Panc1 (cell line): Measurements from ENCODE around the gene CRISPLD2. TPM values are rescaled to one million over a fixed set of nuclear protein-coding genes. Genes with fewer than 3 reads are reported as not detected.

Experiments
- ATAC-seq: fragments of 200-7000 bp; cut with Tn5 transposase; 2 replicates; pipeline ENCODE4 v1.9.1; 2020; ENCODE audit warnings: mild to moderate bottlenecking, moderate library complexity
- BruUV-seq: library from RNA; stranded (reverse); fragments of 400-500 nt; replicated peaks from 2 replicates; lab custom pipeline; 2021; lab: Mats Ljungman, UMichigan
- CTCF ChIA-PET: fragments of 300-600 bp; sonication (Branson Sonifier 250); formaldehyde crosslinking; loops from one replicate; lab custom pipeline; 2022; ENCODE audit warnings: antibody characterized with exemption; lab: Charles Lee
- POLR2A ChIA-PET: fragments of 300-600 bp; sonication (Branson Sonifier 250); formaldehyde crosslinking; loops from one replicate; lab custom pipeline; 2022; ENCODE audit warnings: antibody characterized with exemption; lab: Charles Lee
- DNase-seq: peaks from one replicate; pipeline ENCODE4 v3.0.0-alpha.2; 2010; ENCODE audit warnings: low read depth, low spot score
- H3K27ac ChIP-seq: 2 replicates; pipeline ENCODE4 v1.5.1; 2011; ENCODE audit warnings: mild to moderate bottlenecking, low read length, inconsistent platforms
- H3K27me3 ChIP-seq: fragments of 200-500 bp; sonication (Bioruptor generic); 2 replicates; pipeline ENCODE4 v1.6.0; 2014; ENCODE audit warnings: low read length, inconsistent platforms; ENCODE audit not compliant: control insufficient read depth, insufficient read depth
- H3K36me3 ChIP-seq: fragments of 200-500 bp; sonication (Bioruptor generic); 2 replicates; pipeline ENCODE4 v1.5.1; 2014; ENCODE audit warnings: inconsistent platforms, mild to moderate bottlenecking, low read length, moderate library complexity; ENCODE audit not compliant: control insufficient read depth, insufficient read depth
- H3K4me1 ChIP-seq: 2 replicates; pipeline ENCODE4 v1.5.1; 2011; ENCODE audit warnings: inconsistent platforms, mild to moderate bottlenecking, low read length, moderate library complexity; ENCODE audit not compliant: control insufficient read depth, insufficient read depth
- H3K4me3 ChIP-seq, 2 experiments: 2 replicates each; pipeline ENCODE4 v1.5.1; 2011 to 2012; ENCODE audit warnings: low read depth in 2 of 2, low read length in 2 of 2, mild to moderate bottlenecking in 2 of 2, inconsistent platforms in 1 of 2, moderate library complexity in 1 of 2
- H3K9me3 ChIP-seq: fragments of 200-500 bp; sonication (Bioruptor generic); 2 replicates; pipeline ENCODE4 v1.5.1; 2014; ENCODE audit warnings: low read depth, mild to moderate bottlenecking, inconsistent platforms, low read length, moderate library complexity; ENCODE audit not compliant: control insufficient read depth, insufficient read depth
- CTCF ChIP-seq: fragments of 450-650 bp; IDR thresholded peaks from 2 replicates; pipeline ENCODE4 v1.5.1; 2017; ENCODE audit warnings: mild to moderate bottlenecking
- POLR2AphosphoS5 ChIP-seq: IDR thresholded peaks from 2 replicates; pipeline ENCODE4 v1.6.1; 2012; ENCODE audit warnings: mild to moderate bottlenecking, low read depth, low read length, moderate library complexity
- REST ChIP-seq, 2 experiments: IDR thresholded peaks; 2 replicates each; pipeline ENCODE4 v1.6.1; 2011 to 2012; ENCODE audit warnings: low read depth in 2 of 2, control low read depth in 1 of 2, low read length in 1 of 2, mild to moderate bottlenecking in 1 of 2, moderate library complexity in 1 of 2; ENCODE audit not compliant: insufficient read depth in 1 of 2
- SIN3A ChIP-seq: IDR thresholded peaks from 2 replicates; pipeline ENCODE4 v1.6.1; 2012; ENCODE audit warnings: low read depth, mild to moderate bottlenecking, low read length, moderate library complexity, borderline replicate concordance; ENCODE audit not compliant: insufficient read depth
- TCF7L2 ChIP-seq: IDR thresholded peaks from 2 replicates; pipeline ENCODE4 v1.6.1; 2011; ENCODE audit warnings: mild to moderate bottlenecking, low read depth, low read length, inconsistent platforms
- in situ Hi-C: cut with HindIII; loops from 2 replicates; pipeline ENCODE4 v1.10.0; 2016; ENCODE audit warnings: low sequenced_read_pairs, low pct_unique_long_range_greater_than_20kb
- intact Hi-C: fragments of 100-400 bp; cut with micrococcal nuclease; formaldehyde crosslinking; loops from one replicate; pipeline ENCODE4 v1.10.0; 2022; ENCODE audit not compliant: unreplicated experiment
- total RNA-seq: library from RNA; stranded (reverse); gene quantifications from one replicate; pipeline ENCODE4 v1.2.1, GENCODE V29; 2021; ENCODE audit not compliant: unreplicated experiment

Gene CRISPLD2
- total RNA-seq, 1 experiment from 2014 or later, result 12.9 TPM

GRCh38 chr16:84820305-84820684, 510 bp downstream of the CRISPLD2 start:
- Histone ChIP-seq H3K4me1 (peaks cover 11% of the 10 kb centered on the region), H3K4me3 (peak overlapping the region; percentile 55 to 77), H3K27me3 (no peaks in the 10 kb centered on the region), H3K27ac (no peak overlapping the region), H3K9me3 (no peaks in the 10 kb centered on the region), H3K36me3 (no peaks in the 10 kb centered on the region)
- in situ Hi-C loops, result no loop called here
- ATAC-seq (peak; percentile 41), DNase-seq (no peak)
- BruUV-seq, result TSS peak; percentile 81
- POLR2A ChIA-PET, result interaction anchor here (0.6 kb wide), 2 partner anchors 127 to 178 kb away, joined by 3 to 4 read pairs; no protein-coding TSS in a partner anchor
- CTCF ChIA-PET, result no interaction called here
- TF ChIP-seq REST (IDR thresholded peaks at IDR 0.05; ENCODE audit: insufficient read depth in 1 of 2, low read depth in 2 of 2, low read length in 1 of 2) (no peak), POLR2AphosphoS5 (no peak), CTCF (no peak), SIN3A (no peak), TCF7L2 (no peak)
- intact Hi-C loops, result no loop called here

GRCh38 chr16:84820771-84821170, 986 bp downstream of the CRISPLD2 start:
- Histone ChIP-seq H3K27ac (no peak overlapping the region), H3K4me1 (peaks cover 11% of the 10 kb centered on the region), H3K36me3 (no peaks in the 10 kb centered on the region), H3K27me3 (no peaks in the 10 kb centered on the region), H3K9me3 (no peaks in the 10 kb centered on the region), H3K4me3 (peak overlapping the region; percentile 55 to 77; a peak in 3 of 4 replicates)
- intact Hi-C loops (no loop called here), in situ Hi-C loops (no loop called here)
- DNase-seq (no peak), ATAC-seq (no peak)
- no peak for TF ChIP-seq SIN3A
- no peak for TF ChIP-seq CTCF
- TF ChIP-seq TCF7L2, result no peak
- ChIA-PET POLR2A (interaction anchor here (0.6 kb wide), 1 partner anchor 177 kb away, joined by 4 read pairs; no protein-coding TSS in a partner anchor), CTCF (no interaction called here)
- BruUV-seq, result no TSS peak
